HepG2 (cell line): ENCODE results near the gene MIDN. TPM values are rescaled to one million over a fixed set of nuclear protein-coding genes. Genes with fewer than 3 reads are reported as not detected.
A peak's percentile ranks its signal among the peaks of the same experiment; 100 is the strongest.

Experiments used
- ATF4 ChIP-seq, 2 experiments: fragments of 450-650 bp in 1 of 2; sonication (generic) in 1 of 2; formaldehyde crosslinking; IDR thresholded peaks; 2 replicates each; pipeline versions ENCODE4 v1.5.0 to v1.8.0; 2020 to 2022; ENCODE audit warnings: mild to moderate bottlenecking in 1 of 2, missing genetic modification reagents in 1 of 2
- BRD4 ChIP-seq: sonication (generic); formaldehyde crosslinking; IDR thresholded peaks from 2 replicates; pipeline ENCODE4 v1.4.0; 2020; ENCODE audit warnings: missing genetic modification reagents
- CBX2 ChIP-seq, 2 experiments: fragments of 200-600 bp in 1 of 2; sonication (generic); formaldehyde crosslinking in 1 of 2; IDR thresholded peaks; 2 replicates each; pipeline versions ENCODE4 v1.7.0 to v1.8.1; 2018 to 2022; ENCODE audit warnings: low read depth in 2 of 2, low read length in 1 of 2, mild to moderate bottlenecking in 1 of 2, missing genetic modification reagents in 1 of 2
- CEBPZ ChIP-seq: IDR thresholded peaks from 2 replicates; pipeline ENCODE4 v1.6.1; 2012; ENCODE audit warnings: low read length, improper control_type of control experiment
- CENPT ChIP-seq: sonication (generic); formaldehyde crosslinking; IDR thresholded peaks from 2 replicates; pipeline ENCODE4 v1.8.0; 2022; ENCODE audit warnings: low read depth, mild to moderate bottlenecking, moderate library complexity, missing genetic modification reagents
- DBP ChIP-seq: sonication (generic); formaldehyde crosslinking; IDR thresholded peaks from 2 replicates; pipeline ENCODE4 v1.4.0; 2020; ENCODE audit warnings: missing genetic modification reagents; ENCODE audit errors: not compliant biosample characterization
- ESRRA ChIP-seq: sonication (generic); formaldehyde crosslinking; IDR thresholded peaks from 2 replicates; pipeline ENCODE4 v1.5.1; 2020; ENCODE audit warnings: mild to moderate bottlenecking, low read depth, missing genetic modification reagents
- FIP1L1 ChIP-seq: fragments of 200-400 bp; formaldehyde crosslinking; IDR thresholded peaks from 2 replicates; pipeline ENCODE4 v1.6.1; 2018; ENCODE audit warnings: low read depth, mild to moderate bottlenecking, low read length, moderate library complexity, borderline replicate concordance; ENCODE audit not compliant: insufficient read depth
- HDAC2 ChIP-seq: sonication (generic); formaldehyde crosslinking; IDR thresholded peaks from 2 replicates; pipeline ENCODE4 v1.4.0; 2020; ENCODE audit warnings: missing genetic modification reagents
- IRF2 ChIP-seq: IDR thresholded peaks from 2 replicates; pipeline ENCODE4 v1.6.1; 2018; ENCODE audit warnings: missing genetic modification reagents, missing compliant biosample characterization
- JUND ChIP-seq: sonication (generic); formaldehyde crosslinking; IDR thresholded peaks from 2 replicates; pipeline ENCODE4 v1.8.0; 2022; ENCODE audit warnings: mild to moderate bottlenecking, missing genetic modification reagents
- KAT7 ChIP-seq: IDR thresholded peaks from 2 replicates; pipeline ENCODE4 v1.6.1; 2018; ENCODE audit warnings: borderline replicate concordance, missing compliant biosample characterization
- KDM1A ChIP-seq: IDR thresholded peaks from 2 replicates; pipeline ENCODE4 v1.6.1; 2016; ENCODE audit warnings: missing compliant biosample characterization
- NONO ChIP-seq, 2 experiments: fragments of 450-650 bp in 1 of 2; sonication (generic) in 1 of 2; formaldehyde crosslinking in 1 of 2; IDR thresholded peaks in 1 of 2; conservative IDR thresholded peaks in 1 of 2; 2 replicates each; pipeline versions ENCODE4 v1.6.1 to v1.8.0; 2017 to 2022; ENCODE audit warnings: mild to moderate bottlenecking in 1 of 2, missing genetic modification reagents in 1 of 2, moderate library complexity in 1 of 2
- NR1H2 ChIP-seq: sonication (generic); formaldehyde crosslinking; IDR thresholded peaks from 2 replicates; pipeline ENCODE4 v1.8.1; 2022; ENCODE audit warnings: low read depth, missing genetic modification reagents, borderline replicate concordance
- TAF1 ChIP-seq: sonication (generic); formaldehyde crosslinking; IDR thresholded peaks from 2 replicates; pipeline ENCODE4 v1.4.0; 2020; ENCODE audit warnings: missing genetic modification reagents
- YY1 ChIP-seq: IDR thresholded peaks from 2 replicates; pipeline ENCODE4 v1.6.1; 2011; ENCODE audit warnings: low read length, low read depth, moderate library complexity, mild to moderate bottlenecking; ENCODE audit not compliant: insufficient read depth, insufficient replicate concordance
- ZBTB7A ChIP-seq: sonication (generic); formaldehyde crosslinking; IDR thresholded peaks from 2 replicates; pipeline ENCODE4 v1.8.0; 2022; ENCODE audit warnings: mild to moderate bottlenecking, missing genetic modification reagents
- ZFP36L2 ChIP-seq: sonication (generic); formaldehyde crosslinking; IDR thresholded peaks from 2 replicates; pipeline ENCODE4 v1.4.0; 2020; ENCODE audit warnings: missing genetic modification reagents
- ZKSCAN1 ChIP-seq: fragments of 150-350 bp; IDR thresholded peaks from 2 replicates; pipeline ENCODE4 v1.6.1; 2014; ENCODE audit warnings: low read length
- ZNF10 ChIP-seq: sonication (generic); formaldehyde crosslinking; IDR thresholded peaks from 2 replicates; pipeline ENCODE4 v1.4.0; 2020; ENCODE audit warnings: mild to moderate bottlenecking, low read depth, missing genetic modification reagents, borderline replicate concordance
- ZNF317 ChIP-seq: sonication (generic); formaldehyde crosslinking; IDR thresholded peaks from 2 replicates; pipeline ENCODE4 v1.5.0; 2020; ENCODE audit warnings: mild to moderate bottlenecking, missing genetic modification reagents
- ZNF629 ChIP-seq: sonication (generic); formaldehyde crosslinking; conservative IDR thresholded peaks from 2 replicates; pipeline ENCODE4 v1.5.0; 2020; ENCODE audit warnings: missing genetic modification reagents
- ZNF670 ChIP-seq: sonication (generic); formaldehyde crosslinking; IDR thresholded peaks from 2 replicates; pipeline ENCODE4 v1.8.0; 2022; ENCODE audit warnings: mild to moderate bottlenecking, missing genetic modification reagents, borderline replicate concordance
- ZNF737 ChIP-seq: sonication (generic); formaldehyde crosslinking; IDR thresholded peaks from 2 replicates; pipeline ENCODE4 v1.5.0; 2020; ENCODE audit warnings: missing genetic modification reagents, mild to moderate bottlenecking, borderline replicate concordance
- polyA plus RNA-seq, 8 experiments: library from polyadenylated mRNA; depleted of rRNA in 3 of 8; stranded (reverse) in 7 of 8; unstranded in 1 of 8; fragments of >200 nt; fragmentation: Illumina TruSeq in 4 of 8; extraction: Trizol in 4 of 8; gene quantifications; 2 replicates each; pipeline versions ENCODE4 v1.2.1 to v1.2.3, GENCODE V29; 2011 to 2016; ENCODE audit warnings: low read depth in 4 of 8, missing spikeins in 1 of 8, mixed read lengths in 1 of 8; ENCODE audit not compliant: insufficient read depth in 1 of 8
- total RNA-seq, 5 experiments: library from RNA; depleted of rRNA; stranded (reverse); fragments of >200 nt; fragmentation: Illumina TruSeq; extraction: Trizol; gene quantifications; 2 replicates each; pipeline ENCODE4 v1.2.3, GENCODE V29; 2016; ENCODE audit warnings: low read depth in 1 of 5

Gene MIDN
- total and polyA plus RNA-seq, 2 of the 13 experiments (the other 11 are each of a cell fraction or from before 2014, with no cell fraction given), result 8.4 to 18.0 TPM

- TF ChIP-seq ATF4 (CRISPR knock-in tag; IDR thresholded peaks at IDR 0.05) (no peak), ESRRA (CRISPR knock-in tag) (no peak; the same call in none of the 2 replicates), KAT7 (CRISPR knock-in tag) (no peak), ZKSCAN1 (no peak), CBX2 (IDR thresholded peaks at IDR 0.05; ENCODE audit: low read depth, low read length) (no peak), CBX2 (CRISPR knock-in tag; IDR thresholded peaks at IDR 0.05; ENCODE audit: low read depth) (no peak), NONO (IDR thresholded peaks at IDR 0.05) (no peak), NONO (CRISPR knock-in tag; conservative IDR thresholded peaks at IDR 0.05) (peak; percentile 19; the same call in 1 of the 2 replicates), TAF1 (0 out of 2 replicates have a peak, but pooled peaks have one; percentile 1), ZNF10 (CRISPR knock-in tag) (no peak), HDAC2 (CRISPR knock-in tag) (no peak), ZNF629 (no peak), YY1 (peak; percentile 17), FIP1L1 (no peak), BRD4 (CRISPR knock-in tag) (no peak), ZNF670 (CRISPR knock-in tag) (no peak; the same call in 1 of the 2 replicates), NR1H2 (CRISPR knock-in tag) (no peak), ZNF737 (CRISPR knock-in tag) (no peak), IRF2 (CRISPR knock-in tag) (no peak), ZFP36L2 (CRISPR knock-in tag) (no peak), DBP (peak; percentile 8), JUND (no peak), CENPT (CRISPR knock-in tag) (no peak), ZNF317 (CRISPR knock-in tag) (no peak), KDM1A (CRISPR knock-in tag) (no peak), ZBTB7A (CRISPR knock-in tag) (0 out of 2 replicates have a peak, but pooled peaks have one; percentile 6), CEBPZ (no peak)
Observed at GRCh38 chr19:1248786-1249297, 459 bp downstream of the MIDN start (continued).
